Loucy (cell line): ENCODE results near the gene RIIAD1.
A peak's percentile ranks its signal among the peaks of the same experiment; 100 is the strongest.
"Not testable (repeated sequence)": the region's sequence is repeated elsewhere in the genome, so short reads cannot be mapped to it uniquely, and the experiment has no call there.

ENCODE experiments used
- H2AFZ ChIP-seq: fragments of 200-600 bp; sonication (generic); 2 replicates; pipeline ENCODE4 v1.6.0; 2016; ENCODE audit warnings: antibody characterized with exemption, mild to moderate bottlenecking, low read length, moderate library complexity
- H3F3A ChIP-seq: fragments of 200-600 bp; 2 replicates; pipeline ENCODE4 v1.6.0; 2016; ENCODE audit warnings: antibody characterized with exemption, low read depth, mild to moderate bottlenecking
- H3K27me3 ChIP-seq: fragments of 200-600 bp; sonication (generic); 2 replicates; pipeline ENCODE4 v1.6.1; 2014; ENCODE audit warnings: low read length, mild to moderate bottlenecking; ENCODE audit not compliant: insufficient read depth, poor library complexity, severe bottlenecking
- H3K36me3 ChIP-seq: fragments of 200-600 bp; sonication (generic); 2 replicates; pipeline ENCODE4 v1.6.1; 2016; ENCODE audit warnings: low read length; ENCODE audit not compliant: insufficient read depth
- H3K4me1 ChIP-seq: fragments of 200-600 bp; sonication (generic); 2 replicates; pipeline ENCODE4 v1.5.1; 2014; ENCODE audit warnings: low read length, mild to moderate bottlenecking; ENCODE audit not compliant: insufficient read depth, poor library complexity, severe bottlenecking
- H3K4me2 ChIP-seq: fragments of 200-600 bp; sonication (generic); 2 replicates; pipeline ENCODE4 v1.6.0; 2014; ENCODE audit warnings: antibody characterized with exemption, low read length, low read depth, mild to moderate bottlenecking; ENCODE audit not compliant: poor library complexity, severe bottlenecking
- H3K4me3 ChIP-seq: fragments of 200-600 bp; sonication (generic); 2 replicates; pipeline ENCODE4 v1.5.1; 2014; ENCODE audit warnings: low read length, mild to moderate bottlenecking, mixed read lengths; ENCODE audit not compliant: poor library complexity, severe bottlenecking
- H3K79me2 ChIP-seq: fragments of 200-600 bp; sonication (generic); 2 replicates; pipeline ENCODE4 v1.6.1; 2014; ENCODE audit warnings: low read length; ENCODE audit not compliant: insufficient read depth
- H3K9ac ChIP-seq: fragments of 200-600 bp; sonication (generic); 2 replicates; pipeline ENCODE4 v1.6.0; 2014; ENCODE audit warnings: mild to moderate bottlenecking, low read depth, low read length, moderate library complexity; ENCODE audit not compliant: poor library complexity, severe bottlenecking
- H3K9me2 ChIP-seq: fragments of 200-600 bp; sonication (generic); replicated peaks from 2 replicates; pipeline ENCODE4 v1.6.1; 2016; ENCODE audit warnings: low read depth, low read length, mixed read lengths
- H3K9me3 ChIP-seq: fragments of 200-600 bp; sonication (generic); 2 replicates; pipeline ENCODE4 v1.6.1; 2014; ENCODE audit warnings: mild to moderate bottlenecking, antibody characterized with exemption, low read length, low read depth; ENCODE audit not compliant: insufficient read depth
- H4K20me1 ChIP-seq: fragments of 200-600 bp; sonication (generic); 2 replicates; pipeline ENCODE4 v1.6.0; 2014; ENCODE audit warnings: antibody characterized with exemption, low read length, mild to moderate bottlenecking; ENCODE audit not compliant: insufficient read depth, poor library complexity, severe bottlenecking
- CTCF ChIP-seq: fragments of 200-600 bp; sonication (generic); conservative IDR thresholded peaks from 2 replicates; pipeline ENCODE4 v1.5.1; 2014; ENCODE audit warnings: mild to moderate bottlenecking, antibody characterized with exemption, low read length
- EZH2phosphoT487 ChIP-seq: fragments of 200-600 bp; IDR thresholded peaks from 2 replicates; pipeline ENCODE4 v1.6.1; 2018; ENCODE audit warnings: antibody characterized with exemption, mild to moderate bottlenecking, moderate library complexity, borderline replicate concordance

The RIIAD1 gene

GRCh38 chr1:151762941-151763921 lies 41.9 kb downstream of the RIIAD1 start, which contains the start of gene MRPL9:
Gene MRPL9, minus strand, starts transcription at chr1:151763496. Its CDS starts 17 bp downstream, at chr1:151763479.
- Histone ChIP-seq H3K9ac (peak within 1 kb of the TSS; percentile 86), H3K4me3 (peak within 1 kb of the TSS; percentile 96)

GRCh38 chr1:151763990-151764389 lies 42.7 kb downstream of the RIIAD1 start:
- peak overlapping the region; percentile 96 for H3K4me3 ChIP-seq
- H3K36me3 ChIP-seq: peaks cover 11% of the 10 kb centered on the region; the same call in 1 of the 2 replicates
- peak overlapping the region; percentile 90 for H3K4me2 ChIP-seq
- H3K9ac ChIP-seq: peak overlapping the region; percentile 86
- no peaks in the 10 kb centered on the region for H3K27me3 ChIP-seq
- peak overlapping the region; percentile 86; the same call in 1 of the 2 replicates for H2AFZ ChIP-seq
- no peaks in the 10 kb centered on the region for H3K9me3 ChIP-seq
- no peaks in the 10 kb centered on the region for H4K20me1 ChIP-seq
- no peak for TF ChIP-seq CTCF
- TF ChIP-seq EZH2phosphoT487: no peak
- peaks cover 18% of the 10 kb centered on the region for H3K4me1 ChIP-seq
- no peaks in the 10 kb centered on the region for H3F3A ChIP-seq
- H3K79me2 ChIP-seq: peaks cover 26% of the 10 kb centered on the region
- H3K9me2 ChIP-seq: no peaks in the 10 kb centered on the region

More at GRCh38 chr1:151762941-151763921, 41.9 kb downstream of the RIIAD1 start, which contains the start of gene MRPL9:
- Histone ChIP-seq H3K9me3 (no peaks in the 10 kb centered on the region), H3K4me1 (peaks cover 18% of the 10 kb centered on the region), H2AFZ (peak within 1 kb of the TSS; percentile 86), H3K36me3 (peaks cover 12% of the 10 kb centered on the region; the same call in 1 of the 2 replicates), H3K9me2 (no peaks in the 10 kb centered on the region), H4K20me1 (no peaks in the 10 kb centered on the region), H3K79me2 (peaks cover 26% of the 10 kb centered on the region), H3K4me2 (peak within 1 kb of the TSS; percentile 90), H3K27me3 (no peaks in the 10 kb centered on the region), H3F3A (no peaks in the 10 kb centered on the region)
- no peak for TF ChIP-seq EZH2phosphoT487
- TF ChIP-seq CTCF: no peak

- not testable (repeated sequence) for H4K20me1 ChIP-seq, H3K4me3 ChIP-seq, H3F3A ChIP-seq, H3K36me3 ChIP-seq, H3K79me2 ChIP-seq, H3K27me3 ChIP-seq, H2AFZ ChIP-seq, H3K9ac ChIP-seq, H3K9me3 ChIP-seq, H3K4me1 ChIP-seq, H3K9me2 ChIP-seq, H3K4me2 ChIP-seq
Observed at GRCh38 chr1:151768351-151769066, 47.2 kb downstream of the RIIAD1 start.

- not testable (repeated sequence) for H3K4me3 ChIP-seq, H3K9ac ChIP-seq, H2AFZ ChIP-seq, H4K20me1 ChIP-seq, H3K9me3 ChIP-seq, H3K79me2 ChIP-seq, H3K4me2 ChIP-seq, H3K9me2 ChIP-seq, H3F3A ChIP-seq, H3K4me1 ChIP-seq, H3K27me3 ChIP-seq, H3K36me3 ChIP-seq
Observed at GRCh38 chr1:151769270-151769669, 47.9 kb downstream of the RIIAD1 start.
